ENCODE results near the gene MYO15B. TPM values are rescaled to one million over a fixed set of nuclear protein-coding genes. Genes with fewer than 3 reads are reported as not detected.

The MYO15B gene
- total RNA-seq, 4 donors from 2014 or later: 4.5 to 34.6 (median 14.3) TPM

DNA sequence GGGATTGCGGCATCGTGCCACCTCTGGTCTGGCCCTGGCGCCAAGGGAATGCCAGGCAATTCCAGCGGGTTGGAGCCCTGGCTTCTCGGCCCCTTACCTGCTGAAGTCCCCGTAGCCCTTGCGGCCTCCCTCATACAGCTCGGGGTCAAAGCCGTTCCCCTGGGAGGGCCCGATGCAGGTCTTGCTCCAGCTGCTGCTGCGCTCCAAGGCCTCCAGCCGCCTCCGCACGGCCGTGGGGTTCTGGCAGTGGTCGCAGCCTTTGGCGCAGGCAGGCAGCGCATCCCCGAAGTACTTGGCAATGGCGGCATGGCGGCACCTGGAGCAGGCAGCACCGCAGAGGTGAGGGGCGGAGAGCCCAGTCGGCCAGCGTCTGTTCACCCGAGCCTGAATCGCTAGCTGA is 43.8 kb downstream of the MYO15B start:
- TF ChIP-seq, protein P1, sequence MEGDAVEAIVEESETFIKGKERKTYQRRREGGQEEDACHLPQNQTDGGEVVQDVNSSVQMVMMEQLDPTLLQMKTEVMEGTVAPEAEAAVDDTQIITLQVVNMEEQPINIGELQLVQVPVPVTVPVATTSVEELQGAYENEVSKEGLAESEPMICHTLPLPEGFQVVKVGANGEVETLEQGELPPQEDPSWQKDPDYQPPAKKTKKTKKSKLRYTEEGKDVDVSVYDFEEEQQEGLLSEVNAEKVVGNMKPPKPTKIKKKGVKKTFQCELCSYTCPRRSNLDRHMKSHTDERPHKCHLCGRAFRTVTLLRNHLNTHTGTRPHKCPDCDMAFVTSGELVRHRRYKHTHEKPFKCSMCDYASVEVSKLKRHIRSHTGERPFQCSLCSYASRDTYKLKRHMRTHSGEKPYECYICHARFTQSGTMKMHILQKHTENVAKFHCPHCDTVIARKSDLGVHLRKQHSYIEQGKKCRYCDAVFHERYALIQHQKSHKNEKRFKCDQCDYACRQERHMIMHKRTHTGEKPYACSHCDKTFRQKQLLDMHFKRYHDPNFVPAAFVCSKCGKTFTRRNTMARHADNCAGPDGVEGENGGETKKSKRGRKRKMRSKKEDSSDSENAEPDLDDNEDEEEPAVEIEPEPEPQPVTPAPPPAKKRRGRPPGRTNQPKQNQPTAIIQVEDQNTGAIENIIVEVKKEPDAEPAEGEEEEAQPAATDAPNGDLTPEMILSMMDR (IDR thresholded peaks at IDR 0.05 in 4 of 5, conservative IDR thresholded peaks at IDR 0.05 in 1 of 5): no peak
- TF ChIP-seq POLR2A (IDR thresholded peaks at IDR 0.05): no peak
- H3K9me3 ChIP-seq: no peaks in the 10 kb centered on the region
- H3K27ac ChIP-seq: no peak overlapping the region
- no peaks in the 10 kb centered on the region for H3K27me3 ChIP-seq
- ATAC-seq: no peak
- in situ Hi-C loops (cut with MboI; ENCODE audit: low sequenced_read_pairs in 4 of 4): loop anchor here in 1 of 4 donors (10.0 kb wide), 1 partner anchor 113 kb away; no protein-coding TSS in a partner anchor
- intact Hi-C loops (cut with DNase I; ENCODE audit: low total_unique reads): loop anchor here (10.0 kb wide), 1 partner anchor 63 kb away; no protein-coding TSS in a partner anchor
- H3K4me3 ChIP-seq: no peak overlapping the region
- DNase-seq: no peak
- peaks cover 0 to 12% of the 10 kb centered on the region in 2 donors for H3K36me3 ChIP-seq
- H3K4me1 ChIP-seq: peaks cover 30 to 31% of the 10 kb centered on the region in 2 donors

DNA sequence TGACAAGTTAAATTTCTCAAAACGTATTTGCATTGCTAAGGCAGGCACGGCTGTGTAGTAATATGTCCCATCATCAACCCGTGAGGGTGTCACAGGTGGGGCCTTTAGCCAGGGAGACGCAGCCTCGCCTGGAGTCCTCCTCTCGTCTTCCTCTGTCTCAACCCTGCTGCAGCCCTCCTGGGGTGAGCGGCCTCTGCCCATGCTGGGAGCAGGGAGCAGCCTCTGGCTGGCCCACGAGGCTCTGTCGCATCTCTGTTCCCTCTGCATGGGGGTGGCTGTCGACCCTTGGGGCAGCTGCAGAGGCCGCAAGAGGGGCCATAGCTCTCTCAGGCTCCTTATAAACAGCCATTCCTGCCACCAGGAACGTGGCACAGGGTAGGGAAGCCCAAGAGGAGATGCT is 44.8 kb downstream of the MYO15B start:
- TF ChIP-seq, protein P1 (IDR thresholded peaks at IDR 0.05 in 4 of 5, conservative IDR thresholded peaks at IDR 0.05 in 1 of 5): no peak
- no peak for TF ChIP-seq POLR2A (IDR thresholded peaks at IDR 0.05)
- no peaks in the 10 kb centered on the region for H3K9me3 ChIP-seq
- H3K4me1 ChIP-seq: peaks cover 38 to 39% of the 10 kb centered on the region in 2 donors
- no peak for DNase-seq
- intact Hi-C loops (cut with DNase I; ENCODE audit: low total_unique reads) (loop anchor here (2.0 to 10.0 kb wide), 2 partner anchors 34 to 62 kb away; partner anchors contain the start of genes RECQL5 and SAP30BP), in situ Hi-C loops (cut with MboI; ENCODE audit: low sequenced_read_pairs in 4 of 4) (loop anchor here in 1 of 4 donors (10.0 kb wide), 1 partner anchor 112 kb away; no protein-coding TSS in a partner anchor)
- no peak overlapping the region for H3K4me3 ChIP-seq
- H3K27ac ChIP-seq: no peak overlapping the region
- H3K27me3 ChIP-seq: no peaks in the 10 kb centered on the region
- peaks cover 0 to 1% of the 10 kb centered on the region in 2 donors for H3K36me3 ChIP-seq
- ATAC-seq: no peak

DNA sequence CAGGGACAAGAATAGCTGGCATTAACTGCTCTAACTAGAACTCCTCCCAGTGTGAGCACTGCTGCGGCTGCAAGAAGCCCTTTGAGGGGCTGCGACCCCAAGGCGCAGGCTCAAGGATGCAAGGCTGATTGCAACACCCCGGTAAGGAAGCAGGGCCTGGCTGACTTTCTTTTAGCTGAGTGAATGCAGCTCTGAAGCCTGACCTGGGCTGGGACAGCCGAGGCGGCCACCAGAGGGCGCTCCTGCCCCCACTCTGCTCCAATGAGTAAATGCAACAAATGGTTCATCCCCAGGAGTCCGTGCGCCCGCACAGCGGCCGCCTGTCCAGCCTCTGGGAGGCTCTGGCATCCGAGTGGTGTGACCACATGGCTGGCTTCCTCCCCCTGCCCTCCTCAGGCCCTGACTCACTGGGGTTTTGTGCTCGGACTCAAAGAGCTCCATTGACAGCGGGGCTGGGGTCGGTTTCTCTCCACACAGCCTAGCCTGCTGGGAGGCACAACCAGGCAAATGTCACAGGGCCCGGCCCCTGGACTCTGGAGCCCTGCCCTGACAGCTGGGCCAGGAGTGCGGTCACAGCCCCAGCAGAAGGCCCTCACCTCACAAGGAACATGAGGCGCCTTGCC is 45.4 kb downstream of the MYO15B start, which contains the start of gene SMIM5:
Gene SMIM5 (plus strand): TSS at position 572 of the 623 bp plus-strand sequence. CDS start 6,768 bp downstream, outside the sequence.
- intact Hi-C loops (cut with DNase I; ENCODE audit: low total_unique reads) (loop anchor here (1.0 to 10.0 kb wide), 3 partner anchors 34 to 117 kb away; partner anchors contain the start of genes RECQL5 and SAP30BP), in situ Hi-C loops (cut with MboI; ENCODE audit: low sequenced_read_pairs in 4 of 4) (loop anchor here in 1 of 4 donors (10.0 kb wide), 1 partner anchor 112 kb away; no protein-coding TSS in a partner anchor)
- Histone ChIP-seq H3K27ac (peak within 1 kb of the TSS; percentile 70 to 84 (median 76)), H3K9me3 (no peaks in the 10 kb centered on the region), H3K36me3 (no peaks in the 10 kb centered on the region), H3K4me1 (peaks cover 38 to 39% of the 10 kb centered on the region in 2 donors), H3K27me3 (no peaks in the 10 kb centered on the region), H3K4me3 (peak within 1 kb of the TSS in 3 of 4 donors; percentile 4 to 35 (median 12))
- ATAC-seq (peak; percentile 72 to 75), DNase-seq (peak; percentile 63 to 81)
- TF ChIP-seq POLR2A (IDR thresholded peaks at IDR 0.05): peak in 1 of 2 donors; percentile 8
- TF ChIP-seq, protein P1 (IDR thresholded peaks at IDR 0.05 in 4 of 5, conservative IDR thresholded peaks at IDR 0.05 in 1 of 5): peak; percentile 90 to 98 (median 96)

DNA sequence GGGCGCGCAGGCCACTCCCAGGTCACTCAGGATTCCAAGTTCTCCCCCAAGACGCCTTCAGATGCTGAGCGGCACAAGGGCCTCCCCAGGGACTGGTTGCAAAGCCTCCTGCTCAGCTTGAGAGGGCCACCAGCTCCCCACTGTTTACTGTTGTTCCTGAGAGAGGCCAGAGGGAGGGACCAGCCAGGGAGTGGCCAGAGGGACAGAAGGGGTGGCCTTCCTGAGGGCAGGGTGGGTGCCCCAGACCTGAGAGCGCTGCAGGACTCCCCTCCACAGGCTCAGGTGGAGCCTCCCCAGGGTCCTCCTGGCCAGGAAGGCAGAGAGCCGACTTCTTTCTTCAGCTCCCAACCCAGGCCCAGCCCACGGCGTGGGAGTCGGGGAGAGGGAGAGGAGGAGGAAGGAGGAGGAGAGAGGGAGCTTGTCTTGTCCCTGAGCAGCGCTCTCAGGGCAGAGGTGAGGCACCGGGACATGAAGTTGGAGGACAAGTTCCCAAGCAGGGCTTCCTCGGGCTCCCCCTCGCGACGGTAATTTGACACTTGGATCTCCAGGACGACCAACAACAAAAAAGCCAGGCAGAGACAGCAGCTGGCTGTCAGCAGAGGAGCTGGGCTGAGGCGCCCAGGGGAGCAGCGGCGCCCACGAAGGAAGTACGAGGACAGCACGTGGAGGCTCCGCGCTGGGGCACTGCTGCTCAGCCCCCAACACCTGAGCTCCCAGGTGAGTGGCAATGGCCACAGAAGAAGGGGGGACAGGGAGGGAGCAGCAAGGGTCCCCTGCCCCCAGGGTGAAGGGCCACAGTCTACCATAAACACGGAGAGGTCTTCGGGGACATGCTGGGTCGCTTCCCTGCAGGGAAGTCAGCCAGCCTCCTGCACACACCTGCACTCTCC is 46.1 kb downstream of the MYO15B start:
- H3K27ac ChIP-seq: peak overlapping the region; percentile 70 to 84 (median 76)
- in situ Hi-C loops (cut with MboI; ENCODE audit: low sequenced_read_pairs in 4 of 4): loop anchor here in 1 of 4 donors (10.0 kb wide), 1 partner anchor 111 kb away; no protein-coding TSS in a partner anchor
- no peak for TF ChIP-seq POLR2A (IDR thresholded peaks at IDR 0.05)
- TF ChIP-seq, protein P1 (IDR thresholded peaks at IDR 0.05 in 4 of 5, conservative IDR thresholded peaks at IDR 0.05 in 1 of 5): peak in 4 of 5 experiments; percentile 45 to 68 (median 54)
- intact Hi-C loops (cut with DNase I; ENCODE audit: low total_unique reads): loop anchor here (1.0 to 10.0 kb wide), 3 partner anchors 33 to 117 kb away; partner anchors contain the start of genes RECQL5 and SAP30BP
- H3K36me3 ChIP-seq: no peaks in the 10 kb centered on the region
- no peaks in the 10 kb centered on the region for H3K27me3 ChIP-seq
- ATAC-seq: peak; percentile 90 to 93
- peak overlapping the region in 3 of 4 donors; percentile 4 to 35 (median 12) for H3K4me3 ChIP-seq
- DNase-seq: peak; percentile 87 to 94
- peaks cover 38 to 39% of the 10 kb centered on the region in 2 donors for H3K4me1 ChIP-seq
- H3K9me3 ChIP-seq: no peaks in the 10 kb centered on the region
